Ascending aorta (tissue), 2 donors: Measurements from ENCODE around the gene LHFPL2. TPM values are rescaled to one million over a fixed set of nuclear protein-coding genes. Genes with fewer than 3 reads are reported as not detected.

Experiments used
- DNase-seq, 2 donors: peaks; one replicate each; pipeline ENCODE4 v3.0.0-alpha.2; 2019; ENCODE audit warnings: low spot score in 2 of 2
- H3K27ac ChIP-seq, 2 donors: fragments of 200-600 bp; sonication (generic); one replicate each; pipeline ENCODE4 v1.5.1; 2016 to 2017; ENCODE audit warnings: mild to moderate bottlenecking in 1 of 2
- H3K27me3 ChIP-seq: fragments of 200-600 bp; sonication (generic); one replicate; pipeline ENCODE4 v1.5.1; 2017
- H3K36me3 ChIP-seq, 2 donors: fragments of 200-600 bp; sonication (generic); one replicate each; pipeline ENCODE4 v1.5.1; 2016
- H3K4me1 ChIP-seq, 2 donors: fragments of 200-600 bp; sonication (generic); one replicate each; pipeline ENCODE4 v1.5.1; 2016 to 2017; ENCODE audit warnings: mild to moderate bottlenecking in 1 of 2
- H3K4me3 ChIP-seq, 2 donors: fragments of 200-600 bp; sonication (generic); one replicate each; pipeline ENCODE4 v1.5.1; 2016 to 2017; ENCODE audit warnings: mild to moderate bottlenecking in 1 of 2
- H3K9me3 ChIP-seq, 2 donors: fragments of 200-600 bp; sonication (generic); one replicate each; pipeline ENCODE4 v1.5.1; 2016
- CTCF ChIP-seq, 3 experiments: fragments of 200-600 bp in 2 of 3; fragments of 450-650 bp in 1 of 3; sonication (generic) in 2 of 3; IDR thresholded peaks; one replicate each; pipeline ENCODE4 v1.5.1; 2016 to 2019; ENCODE audit warnings: antibody characterized with exemption in 3 of 3, mild to moderate bottlenecking in 1 of 3, moderate library complexity in 1 of 3
- intact Hi-C: fragments of 100-400 bp; cut with DNase I; formaldehyde crosslinking; loops from one replicate; pipeline ENCODE4 v1.15.1; 2023
- total RNA-seq: library from RNA; depleted of rRNA; stranded (reverse); fragments of >200 nt; gene quantifications from one replicate; pipeline ENCODE4 v1.1.0, GENCODE V29; 2016

The LHFPL2 gene
- total RNA-seq, 1 donor from 2014 or later, result 9.7 TPM

DNA sequence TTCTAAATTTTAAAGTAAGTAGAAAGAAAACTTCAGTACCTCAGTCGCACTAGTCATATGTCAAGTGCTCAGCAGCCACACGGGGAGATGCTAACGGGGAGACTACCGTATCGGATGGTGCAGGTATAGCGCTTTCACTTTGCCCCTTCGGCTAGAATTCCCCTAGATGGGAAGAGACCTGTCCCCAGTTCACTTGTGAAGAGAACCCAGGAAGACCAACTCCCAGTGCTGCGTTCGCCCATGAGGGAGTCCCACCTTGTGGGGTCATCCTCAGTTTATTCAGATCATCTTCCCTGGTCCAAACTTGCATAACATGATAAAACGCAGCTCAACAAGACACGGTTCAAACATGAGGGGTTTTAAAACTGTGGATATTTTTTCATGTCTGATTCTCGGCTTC lies 87.3 kb downstream of the LHFPL2 start:
- intact Hi-C loops, result no loop called here
- DNase-seq, result no peak
- no peaks in the 10 kb centered on the region for H3K9me3 ChIP-seq
- H3K36me3 ChIP-seq, result no peaks in the 10 kb centered on the region
- no peak overlapping the region for H3K27ac ChIP-seq
- no peak overlapping the region for H3K4me3 ChIP-seq
- H3K4me1 ChIP-seq, result no peaks in the 10 kb centered on the region
- TF ChIP-seq CTCF (IDR thresholded peaks at IDR 0.05), result no peak
- no peaks in the 10 kb centered on the region for H3K27me3 ChIP-seq

DNA sequence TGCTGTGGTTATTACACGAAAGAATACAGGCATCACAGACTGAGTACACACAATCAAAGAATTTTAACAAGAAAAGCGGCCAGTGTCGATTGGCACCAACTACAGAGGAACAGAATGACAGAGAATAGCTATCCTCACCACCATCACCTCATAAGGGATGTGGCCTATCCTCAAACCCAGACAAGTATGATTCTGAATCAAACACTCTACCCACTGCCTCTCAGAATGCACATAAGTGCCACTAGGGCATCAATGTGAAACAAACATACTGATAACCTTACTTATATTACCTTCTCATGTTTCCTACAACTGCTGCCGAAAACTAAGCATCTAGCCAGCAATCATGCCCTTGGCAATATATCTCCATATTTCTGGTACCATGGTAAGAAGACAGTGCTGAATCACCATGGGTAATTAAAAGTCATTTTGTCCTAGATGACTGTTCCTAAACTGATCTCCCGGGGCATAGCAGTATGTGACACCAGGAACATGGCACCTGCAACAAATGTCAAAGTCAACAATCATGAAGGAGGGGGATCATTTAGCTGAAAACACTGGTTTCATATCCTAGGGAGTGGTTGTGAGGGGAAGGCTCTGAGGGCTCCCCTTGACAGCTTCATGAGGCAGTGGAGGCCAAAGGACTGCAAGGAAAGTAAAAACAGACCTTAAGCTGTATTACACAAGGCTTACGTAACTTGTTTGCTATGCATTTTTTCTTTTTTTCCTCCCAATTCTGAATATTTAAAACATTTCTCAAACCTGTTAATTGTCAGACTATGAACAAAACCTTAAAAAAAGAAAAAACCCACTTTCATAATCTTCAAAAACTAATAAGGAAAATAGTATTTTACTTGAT lies 88.3 kb downstream of the LHFPL2 start:
- intact Hi-C loops, result no loop called here
- no peaks in the 10 kb centered on the region for H3K9me3 ChIP-seq
- H3K36me3 ChIP-seq, result no peaks in the 10 kb centered on the region
- no peak for TF ChIP-seq CTCF (IDR thresholded peaks at IDR 0.05)
- no peak overlapping the region for H3K4me3 ChIP-seq
- no peak for DNase-seq
- no peaks in the 10 kb centered on the region for H3K27me3 ChIP-seq
- H3K27ac ChIP-seq, result no peak overlapping the region
- H3K4me1 ChIP-seq, result no peaks in the 10 kb centered on the region

DNA sequence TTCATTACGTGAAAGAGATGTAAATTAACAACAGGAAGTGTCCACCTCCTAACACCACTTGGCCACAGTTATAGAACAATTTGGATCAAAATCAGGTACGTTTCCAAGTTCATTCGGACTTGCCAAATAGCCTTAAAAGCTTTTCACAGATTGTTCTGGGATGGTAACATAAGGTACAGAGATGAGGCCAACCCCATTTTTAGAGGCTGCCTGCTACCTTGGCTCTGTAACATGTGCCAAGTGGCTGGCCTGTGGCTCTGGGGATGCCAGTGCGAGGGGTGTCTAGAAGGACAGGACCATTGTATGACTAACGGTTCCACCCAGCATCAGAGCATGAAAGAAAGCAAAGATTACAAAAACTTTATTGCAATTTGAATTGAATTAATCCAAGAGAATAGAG lies 91.0 kb downstream of the LHFPL2 start:
- no peak for TF ChIP-seq CTCF (IDR thresholded peaks at IDR 0.05)
- intact Hi-C loops, result no loop called here
- no peak for DNase-seq
- no peaks in the 10 kb centered on the region for H3K36me3 ChIP-seq
- no peak overlapping the region for H3K4me3 ChIP-seq
- H3K27ac ChIP-seq, result no peak overlapping the region
- H3K4me1 ChIP-seq, result peaks cover 0 to 4% of the 10 kb centered on the region in 2 donors
- H3K27me3 ChIP-seq, result no peaks in the 10 kb centered on the region
- H3K9me3 ChIP-seq, result no peaks in the 10 kb centered on the region

DNA sequence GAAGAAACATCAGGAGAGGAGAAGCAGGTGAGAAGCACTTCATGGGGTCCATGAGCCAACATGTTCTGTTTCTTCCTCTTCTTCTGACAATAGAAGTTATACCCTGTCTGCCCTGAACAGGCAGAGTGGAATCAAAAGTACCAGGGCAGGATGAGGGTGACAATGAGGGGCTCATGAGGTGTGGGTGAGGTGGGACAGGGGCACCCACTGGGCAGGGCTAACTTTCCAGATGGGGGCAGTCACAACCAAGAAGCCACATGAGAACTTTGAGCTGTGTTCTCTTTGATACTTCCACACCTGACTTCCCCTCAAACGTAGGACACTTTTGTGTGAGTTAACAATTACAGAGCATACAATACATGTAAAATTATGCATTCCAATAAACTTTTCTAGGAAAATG lies 92.7 kb downstream of the LHFPL2 start:
- TF ChIP-seq CTCF (IDR thresholded peaks at IDR 0.05), result no peak
- no peaks in the 10 kb centered on the region for H3K9me3 ChIP-seq
- H3K4me1 ChIP-seq, result peaks cover 0 to 4% of the 10 kb centered on the region in 2 donors
- H3K27ac ChIP-seq, result no peak overlapping the region
- DNase-seq, result no peak
- H3K36me3 ChIP-seq, result no peaks in the 10 kb centered on the region
- no peak overlapping the region for H3K4me3 ChIP-seq
- no peaks in the 10 kb centered on the region for H3K27me3 ChIP-seq
- intact Hi-C loops, result no loop called here

- no peaks in the 10 kb centered on the region for H3K36me3 ChIP-seq
- no peak for TF ChIP-seq CTCF (IDR thresholded peaks at IDR 0.05)
- intact Hi-C loops, result no loop called here
- no peak for DNase-seq
- H3K4me3 ChIP-seq, result no peak overlapping the region
- no peaks in the 10 kb centered on the region for H3K9me3 ChIP-seq
- peaks cover 0 to 6% of the 10 kb centered on the region in 2 donors for H3K4me1 ChIP-seq
- H3K27me3 ChIP-seq, result no peaks in the 10 kb centered on the region
- H3K27ac ChIP-seq, result no peak overlapping the region
These were observed 93.9 kb downstream of the LHFPL2 start for GRCh38 chr5:78554670-78555069.
